ENCODE results near the gene CDK5. TPM values are rescaled to one million over a fixed set of nuclear protein-coding genes. Genes with fewer than 3 reads are reported as not detected.

The CDK5 gene
- total and polyA plus RNA-seq, 9 of the 15 experiments (the other 6 are each of a cell fraction or from before 2014, with no cell fraction given): 3.2 to 38.0 (median 27.5) TPM

DNA sequence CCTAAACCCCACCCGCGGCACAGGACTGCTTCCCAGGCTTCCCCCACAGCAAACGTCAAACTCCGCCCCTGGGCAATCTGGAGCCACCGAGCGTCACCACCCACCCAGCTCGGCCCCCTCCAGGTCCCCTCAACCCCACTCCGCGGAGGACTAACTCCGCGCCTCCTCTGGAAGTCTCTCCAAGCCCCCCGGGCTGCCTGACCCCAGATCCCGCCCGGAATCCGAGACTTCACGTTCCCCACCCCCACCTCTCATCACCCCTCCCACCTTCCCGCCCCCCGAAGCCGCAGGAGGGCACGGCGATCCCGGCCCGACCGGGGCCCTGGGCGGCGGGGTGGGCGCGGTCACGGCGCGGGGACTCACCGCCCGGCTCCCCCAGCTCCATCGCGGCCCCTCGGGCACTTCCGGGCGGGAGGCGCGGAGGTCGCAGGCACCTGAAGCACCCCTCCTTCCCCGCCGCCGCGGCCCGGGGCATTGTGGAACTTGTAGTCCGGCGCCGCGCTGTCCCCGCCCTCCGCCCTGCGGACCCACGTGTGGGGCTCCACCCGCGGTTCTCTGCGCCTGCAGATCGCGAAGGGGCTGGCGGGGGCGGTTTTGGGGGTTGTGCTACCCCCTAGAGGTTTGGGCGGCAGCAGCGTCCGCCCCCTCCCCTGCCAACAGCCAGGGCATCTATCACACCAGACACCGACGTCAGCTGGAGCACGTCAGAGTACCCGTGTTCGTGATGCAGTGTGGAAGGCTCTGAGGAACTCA is 25.6 kb upstream of the CDK5 start, which contains the start of gene TMUB1 (continued):
- TF ChIP-seq E2F6 (IDR thresholded peaks at IDR 0.05; ENCODE audit: borderline replicate concordance in 1 of 2, extremely low read depth in 1 of 2, insufficient read depth in 1 of 2, insufficient read length in 1 of 2, low read depth in 1 of 2, low read length in 1 of 2, poor library complexity in 1 of 2, severe bottlenecking in 1 of 2) (peak; percentile 60 to 79), ZNF318 (IDR thresholded peaks at IDR 0.05; ENCODE audit: borderline replicate concordance in 1 of 2, low read depth in 1 of 2) (no peak), LCOR (CRISPR knock-in tag; IDR thresholded peaks at IDR 0.05) (0 out of 2 replicates have a peak, but pooled peaks have one; percentile 5), FOXM1 (IDR thresholded peaks at IDR 0.05; ENCODE audit: low read depth) (0 out of 2 replicates have a peak, but pooled peaks have one; percentile 0), FOXM1 (CRISPR knock-in tag; IDR thresholded peaks at IDR 0.05; ENCODE audit: low read depth) (no peak), KLF1 (tag; IDR thresholded peaks at IDR 0.05) (0 out of 2 replicates have a peak, but pooled peaks have one; percentile 42), GTF2F1 (IDR thresholded peaks at IDR 0.05; ENCODE audit: low read depth, low read length) (0 out of 2 replicates have a peak, but pooled peaks have one; percentile 37), HMBOX1 (IDR thresholded peaks at IDR 0.05) (no peak), CREB3 (tag; conservative IDR thresholded peaks at IDR 0.05; ENCODE audit: low read depth) (no peak), CAMTA2 (CRISPR knock-in tag; conservative IDR thresholded peaks at IDR 0.05) (0 out of 2 replicates have a peak, but pooled peaks have one; percentile 52), MEIS2 (IDR thresholded peaks at IDR 0.05; ENCODE audit: partially characterized antibody) (peak; percentile 59)
- TF ChIP-seq, protein P1, sequence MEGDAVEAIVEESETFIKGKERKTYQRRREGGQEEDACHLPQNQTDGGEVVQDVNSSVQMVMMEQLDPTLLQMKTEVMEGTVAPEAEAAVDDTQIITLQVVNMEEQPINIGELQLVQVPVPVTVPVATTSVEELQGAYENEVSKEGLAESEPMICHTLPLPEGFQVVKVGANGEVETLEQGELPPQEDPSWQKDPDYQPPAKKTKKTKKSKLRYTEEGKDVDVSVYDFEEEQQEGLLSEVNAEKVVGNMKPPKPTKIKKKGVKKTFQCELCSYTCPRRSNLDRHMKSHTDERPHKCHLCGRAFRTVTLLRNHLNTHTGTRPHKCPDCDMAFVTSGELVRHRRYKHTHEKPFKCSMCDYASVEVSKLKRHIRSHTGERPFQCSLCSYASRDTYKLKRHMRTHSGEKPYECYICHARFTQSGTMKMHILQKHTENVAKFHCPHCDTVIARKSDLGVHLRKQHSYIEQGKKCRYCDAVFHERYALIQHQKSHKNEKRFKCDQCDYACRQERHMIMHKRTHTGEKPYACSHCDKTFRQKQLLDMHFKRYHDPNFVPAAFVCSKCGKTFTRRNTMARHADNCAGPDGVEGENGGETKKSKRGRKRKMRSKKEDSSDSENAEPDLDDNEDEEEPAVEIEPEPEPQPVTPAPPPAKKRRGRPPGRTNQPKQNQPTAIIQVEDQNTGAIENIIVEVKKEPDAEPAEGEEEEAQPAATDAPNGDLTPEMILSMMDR (IDR thresholded peaks at IDR 0.05 in 2 of 3, conservative IDR thresholded peaks at IDR 0.05 in 1 of 3; ENCODE audit: insufficient read depth in 2 of 3, low read depth in 1 of 3, low read length in 3 of 3): peak in 1 of 3 experiments; percentile 11; a peak in 1 of 6 replicates

All from K562 (cell line).